ENCODE measurements around the gene SUV39H1.
"Not testable (repeated sequence)": the region's sequence is repeated elsewhere in the genome, so short reads cannot be mapped to it uniquely, and the experiment has no call there.

GRCh38 chrX:48654746-48655145 is 41.8 kb upstream of the SUV39H1 start:
- TF ChIP-seq POLR2A (IDR thresholded peaks at IDR 0.05; ENCODE audit: low read length); GATA1 (IDR thresholded peaks at IDR 0.05; ENCODE audit: low read depth, low read length): not testable (repeated sequence)
